ENCODE data around the gene PLEKHG5.

The PLEKHG5 gene

DNA sequence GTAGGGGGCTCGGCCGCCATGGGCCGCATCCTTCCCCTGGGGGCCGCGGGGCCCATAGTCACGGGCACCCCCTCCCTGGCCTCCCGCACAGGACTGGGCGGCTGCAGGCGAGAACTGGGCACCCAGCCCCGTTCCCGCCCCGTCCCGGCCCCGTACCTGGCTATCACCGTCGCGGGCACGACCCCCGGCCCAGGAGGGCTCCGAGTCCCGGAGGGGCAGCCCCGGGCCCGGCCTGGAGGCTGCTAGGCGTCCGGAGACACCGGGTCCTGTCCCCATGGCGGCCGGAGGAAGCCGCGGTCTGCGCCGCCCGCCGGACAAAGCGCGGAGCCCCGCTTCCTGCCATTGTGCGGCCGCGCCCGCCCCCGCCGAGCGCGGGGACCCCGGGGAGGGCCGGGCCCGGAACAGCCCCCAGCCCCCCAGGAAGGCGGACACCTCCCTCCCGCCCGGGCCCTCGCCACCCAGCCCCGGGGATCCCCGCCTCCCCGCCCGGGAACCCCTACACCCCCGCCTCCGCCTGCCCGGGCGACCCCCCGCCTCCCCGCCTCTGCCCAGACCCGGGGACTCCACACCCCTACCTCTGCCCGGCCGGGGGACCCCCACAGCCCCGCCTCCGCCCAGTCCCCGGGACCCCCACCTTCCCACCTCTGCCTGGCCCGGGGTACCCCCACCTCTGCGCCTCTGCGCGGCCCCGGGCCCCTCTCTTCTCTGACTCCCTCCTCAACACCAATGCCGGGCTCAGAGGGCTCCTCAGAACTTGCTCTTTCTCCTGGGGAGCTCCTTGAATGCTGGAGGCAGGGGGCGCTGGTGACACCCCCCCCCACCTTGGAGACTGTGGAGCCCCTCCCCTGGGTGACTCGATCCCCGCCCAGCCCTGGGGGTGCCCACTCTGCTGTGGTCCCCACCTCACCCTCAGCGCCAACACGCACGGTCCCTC lies 6.0 kb downstream of the PLEKHG5 start:
- TF ChIP-seq, protein P1, sequence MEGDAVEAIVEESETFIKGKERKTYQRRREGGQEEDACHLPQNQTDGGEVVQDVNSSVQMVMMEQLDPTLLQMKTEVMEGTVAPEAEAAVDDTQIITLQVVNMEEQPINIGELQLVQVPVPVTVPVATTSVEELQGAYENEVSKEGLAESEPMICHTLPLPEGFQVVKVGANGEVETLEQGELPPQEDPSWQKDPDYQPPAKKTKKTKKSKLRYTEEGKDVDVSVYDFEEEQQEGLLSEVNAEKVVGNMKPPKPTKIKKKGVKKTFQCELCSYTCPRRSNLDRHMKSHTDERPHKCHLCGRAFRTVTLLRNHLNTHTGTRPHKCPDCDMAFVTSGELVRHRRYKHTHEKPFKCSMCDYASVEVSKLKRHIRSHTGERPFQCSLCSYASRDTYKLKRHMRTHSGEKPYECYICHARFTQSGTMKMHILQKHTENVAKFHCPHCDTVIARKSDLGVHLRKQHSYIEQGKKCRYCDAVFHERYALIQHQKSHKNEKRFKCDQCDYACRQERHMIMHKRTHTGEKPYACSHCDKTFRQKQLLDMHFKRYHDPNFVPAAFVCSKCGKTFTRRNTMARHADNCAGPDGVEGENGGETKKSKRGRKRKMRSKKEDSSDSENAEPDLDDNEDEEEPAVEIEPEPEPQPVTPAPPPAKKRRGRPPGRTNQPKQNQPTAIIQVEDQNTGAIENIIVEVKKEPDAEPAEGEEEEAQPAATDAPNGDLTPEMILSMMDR (IDR thresholded peaks at IDR 0.05; ENCODE audit: insufficient read depth, low read length, poor library complexity, severe bottlenecking) = peak; percentile 12
- no peaks in the 10 kb centered on the region for H3K36me3 ChIP-seq (ENCODE audit: control insufficient read depth, insufficient read depth, low read length)
- H3K27me3 ChIP-seq (replicated peaks; ENCODE audit: control insufficient read depth, insufficient read depth, low read length) = no peaks in the 10 kb centered on the region; the same call in 1 of the 2 replicates
- no peak for DNase-seq (ENCODE audit: extremely low read depth, insufficient read length)
- H3K4me3 ChIP-seq (replicated peaks; ENCODE audit: low read depth, low read length) = peak overlapping the region; percentile 27; the same call in 1 of the 2 replicates

DNA sequence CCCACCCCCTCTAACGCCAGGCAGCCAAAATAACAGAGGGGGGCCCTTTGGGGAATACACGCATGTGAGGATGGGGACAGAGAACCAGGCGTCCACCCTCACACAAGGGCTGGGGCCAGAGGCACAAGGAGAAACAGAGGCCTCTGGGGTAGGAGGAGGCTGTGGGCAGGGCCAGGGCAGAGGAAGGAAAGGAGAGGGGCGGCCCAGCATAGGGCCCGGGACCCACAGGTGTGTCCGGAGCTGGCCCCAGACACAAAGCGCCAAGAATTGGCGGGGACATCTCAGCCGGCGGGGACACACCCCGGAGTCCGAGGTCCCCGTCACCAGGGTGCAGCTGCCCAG lies 6.7 kb downstream of the PLEKHG5 start:
- TF ChIP-seq, protein P1 (IDR thresholded peaks at IDR 0.05; ENCODE audit: insufficient read depth, low read length, poor library complexity, severe bottlenecking) = no peak
- DNase-seq (ENCODE audit: extremely low read depth, insufficient read length) = no peak
- Histone ChIP-seq H3K27me3 (replicated peaks; ENCODE audit: control insufficient read depth, insufficient read depth, low read length) (no peaks in the 10 kb centered on the region; the same call in 1 of the 2 replicates), H3K4me3 (replicated peaks; ENCODE audit: low read depth, low read length) (peak overlapping the region; percentile 27; the same call in 1 of the 2 replicates), H3K36me3 (ENCODE audit: control insufficient read depth, insufficient read depth, low read length) (no peaks in the 10 kb centered on the region)

- TF ChIP-seq, protein P1 (IDR thresholded peaks at IDR 0.05; ENCODE audit: insufficient read depth, low read length, poor library complexity, severe bottlenecking) = no peak
- H3K4me3 ChIP-seq (replicated peaks; ENCODE audit: low read depth, low read length) = no peak overlapping the region
- no peaks in the 10 kb centered on the region for H3K36me3 ChIP-seq (ENCODE audit: control insufficient read depth, insufficient read depth, low read length)
- no peaks in the 10 kb centered on the region; the same call in 1 of the 2 replicates for H3K27me3 ChIP-seq (replicated peaks; ENCODE audit: control insufficient read depth, insufficient read depth, low read length)
- no peak for DNase-seq (ENCODE audit: extremely low read depth, insufficient read length)
Observed at GRCh38 chr1:6483761-6484117, 7.7 kb downstream of the PLEKHG5 start.

DNA sequence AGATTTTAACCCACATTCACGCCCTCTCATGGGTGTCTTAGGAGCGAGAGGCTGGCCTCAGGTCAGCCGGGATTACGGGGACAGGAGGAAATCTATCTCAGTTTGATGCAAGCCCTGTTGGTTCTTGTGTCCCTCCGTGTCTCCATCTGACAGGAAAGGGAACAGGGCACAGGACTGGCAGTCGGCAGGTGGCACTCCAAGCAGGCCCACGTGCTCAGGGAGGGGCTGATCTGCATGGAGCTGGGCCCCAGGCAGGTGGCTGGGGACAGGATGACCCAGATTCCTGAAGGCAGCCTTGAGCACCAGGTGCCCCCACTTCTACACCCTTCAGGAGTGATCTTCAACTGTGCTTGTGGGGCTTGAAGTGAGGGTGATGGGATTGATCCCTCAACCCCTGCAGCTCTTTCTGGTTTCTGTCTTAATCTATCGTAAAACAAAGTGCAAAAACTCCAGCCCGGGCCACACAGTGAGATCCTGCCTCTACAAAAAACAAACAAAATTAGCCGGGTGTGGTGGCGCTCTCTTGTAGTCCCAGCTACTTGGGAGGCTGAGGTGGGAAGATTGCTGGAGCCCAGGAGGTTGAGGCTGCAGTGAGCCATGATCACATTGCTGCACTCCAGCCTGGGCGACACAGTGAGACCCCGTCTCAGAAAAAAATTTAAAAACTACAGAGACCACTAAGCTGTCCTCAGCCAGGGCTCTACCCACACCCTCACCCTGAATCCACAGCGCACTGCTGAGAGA lies 8.3 kb downstream of the PLEKHG5 start:
- no peak overlapping the region for H3K4me3 ChIP-seq (replicated peaks; ENCODE audit: low read depth, low read length)
- TF ChIP-seq, protein P1 (IDR thresholded peaks at IDR 0.05; ENCODE audit: insufficient read depth, low read length, poor library complexity, severe bottlenecking) = no peak
- no peaks in the 10 kb centered on the region; the same call in 1 of the 2 replicates for H3K27me3 ChIP-seq (replicated peaks; ENCODE audit: control insufficient read depth, insufficient read depth, low read length)
- no peaks in the 10 kb centered on the region for H3K36me3 ChIP-seq (ENCODE audit: control insufficient read depth, insufficient read depth, low read length)
- no peak for DNase-seq (ENCODE audit: extremely low read depth, insufficient read length)

DNA sequence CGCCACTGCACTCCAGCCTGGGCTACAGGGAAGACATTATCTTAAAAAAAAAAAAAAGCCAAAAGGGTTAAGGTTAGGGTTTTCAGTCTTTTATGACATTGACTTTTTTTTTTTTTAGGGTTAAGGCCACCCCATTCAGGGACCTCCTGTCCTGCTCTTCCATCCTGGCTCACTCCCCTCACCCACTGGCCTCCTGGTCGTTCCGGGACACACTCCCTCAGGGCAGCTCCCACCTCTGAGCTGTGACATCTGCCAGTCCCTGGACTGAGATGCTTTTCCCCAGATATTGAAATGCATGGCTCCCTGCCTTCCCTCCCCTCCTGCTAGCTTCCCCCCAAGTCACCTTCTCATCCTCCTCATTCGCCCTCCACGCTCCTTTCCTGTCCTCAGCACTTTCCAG lies 9.6 kb downstream of the PLEKHG5 start:
- H3K36me3 ChIP-seq (ENCODE audit: control insufficient read depth, insufficient read depth, low read length) = no peaks in the 10 kb centered on the region
- TF ChIP-seq, protein P1 (IDR thresholded peaks at IDR 0.05; ENCODE audit: insufficient read depth, low read length, poor library complexity, severe bottlenecking) = no peak
- no peak overlapping the region for H3K4me3 ChIP-seq (replicated peaks; ENCODE audit: low read depth, low read length)
- no peaks in the 10 kb centered on the region; the same call in 1 of the 2 replicates for H3K27me3 ChIP-seq (replicated peaks; ENCODE audit: control insufficient read depth, insufficient read depth, low read length)
- no peak for DNase-seq (ENCODE audit: extremely low read depth, insufficient read length)

Measured in GM06990 (cell line).